NOMO-1 treated with DMSO at 0.1 percent for 48 hours (cell line): ENCODE measurements around the gene KLF11.
A peak's percentile ranks its signal among the peaks of the same experiment; 100 is the strongest.

Experiments
- DNase-seq: peaks from one replicate; lab custom pipeline; 2025; ENCODE audit not compliant: unreplicated experiment; lab: John Stamatoyannopoulos, UW

The KLF11 gene

DNA sequence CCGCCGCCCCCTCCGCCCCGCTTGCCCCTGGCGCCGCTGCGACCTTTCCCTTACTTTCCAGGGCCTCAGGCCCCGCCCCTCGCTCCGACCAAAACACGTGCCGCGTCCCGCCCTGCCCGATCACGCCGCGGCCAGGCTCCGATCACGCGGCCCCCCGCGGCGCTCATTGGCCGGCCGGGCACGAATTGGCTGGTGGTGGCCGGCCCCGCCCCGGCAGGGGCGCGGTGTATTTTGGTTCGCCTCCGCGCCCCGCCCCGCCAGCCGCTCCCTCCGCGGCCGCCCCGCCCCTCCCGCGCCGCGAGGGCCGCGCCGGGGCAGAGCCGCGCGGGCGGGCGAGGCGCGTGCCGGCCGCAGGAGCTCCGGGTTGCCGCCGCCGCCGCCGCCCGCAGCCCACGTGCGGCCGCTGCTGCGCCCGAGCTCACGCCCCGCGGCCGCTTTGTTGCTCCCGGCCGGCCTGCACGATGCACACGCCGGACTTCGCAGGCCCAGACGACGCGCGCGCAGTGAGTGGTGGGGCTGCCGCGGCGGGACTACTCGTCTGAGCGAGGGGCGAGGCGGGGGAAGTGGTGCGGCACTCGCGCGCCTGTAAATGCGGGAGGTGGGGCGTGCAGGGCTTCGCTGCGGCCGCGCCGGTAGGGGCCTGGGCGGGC lies at the start of gene KLF11:
KLF11 (plus strand) TSS at position 295 of the 650 bp plus-strand sequence; CDS start at position 462, 167 bp downstream.
- peak; percentile 92 for DNase-seq

DNA sequence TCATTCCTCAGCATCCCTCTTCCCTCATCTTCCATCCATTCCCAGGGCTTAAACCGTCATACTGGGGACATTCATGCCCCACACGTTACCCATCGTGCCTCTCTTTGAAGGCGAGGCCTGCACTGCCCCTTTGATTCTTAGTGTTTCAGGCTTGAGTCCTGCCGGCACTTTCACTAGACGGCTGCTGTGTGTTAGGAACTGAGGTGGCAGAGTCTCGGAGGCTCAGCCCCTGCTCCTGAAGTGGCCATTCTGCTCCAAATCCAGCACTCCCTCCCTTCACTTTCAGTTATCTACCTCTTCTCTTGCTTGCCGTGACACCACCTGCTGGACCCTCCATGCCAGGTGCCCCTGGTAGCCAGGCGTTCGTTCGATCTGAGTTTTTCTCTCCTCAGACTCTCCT lies 48.9 kb upstream of the KLF11 start:
- no peak for DNase-seq

- no peak for DNase-seq
Measured at GRCh38 chr2:9995059-9995458, 48.3 kb upstream of the KLF11 start.

GRCh38 chr2:9996321-9996720 lies 47.0 kb upstream of the KLF11 start:
- DNase-seq, result no peak

DNA sequence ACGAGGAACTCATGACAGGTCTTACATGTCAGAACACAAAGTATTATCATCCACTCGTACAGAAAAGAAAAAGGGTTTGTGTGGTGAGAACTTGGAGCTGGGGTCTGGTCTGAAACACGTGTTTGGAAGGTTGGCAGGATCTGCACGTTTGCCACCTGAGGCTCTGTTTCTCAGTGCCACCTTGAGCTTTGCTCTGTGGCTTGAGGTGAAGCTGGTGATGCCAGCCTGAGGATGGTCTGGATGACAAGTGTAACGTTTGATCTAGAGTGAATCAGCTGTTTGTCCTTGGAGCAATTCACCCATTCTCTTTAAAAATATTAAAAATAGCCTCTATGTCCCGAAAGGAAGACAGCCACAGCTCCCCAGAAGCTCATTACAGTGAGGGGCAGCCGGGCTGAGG lies 45.4 kb upstream of the KLF11 start:
- DNase-seq, result no peak

DNA sequence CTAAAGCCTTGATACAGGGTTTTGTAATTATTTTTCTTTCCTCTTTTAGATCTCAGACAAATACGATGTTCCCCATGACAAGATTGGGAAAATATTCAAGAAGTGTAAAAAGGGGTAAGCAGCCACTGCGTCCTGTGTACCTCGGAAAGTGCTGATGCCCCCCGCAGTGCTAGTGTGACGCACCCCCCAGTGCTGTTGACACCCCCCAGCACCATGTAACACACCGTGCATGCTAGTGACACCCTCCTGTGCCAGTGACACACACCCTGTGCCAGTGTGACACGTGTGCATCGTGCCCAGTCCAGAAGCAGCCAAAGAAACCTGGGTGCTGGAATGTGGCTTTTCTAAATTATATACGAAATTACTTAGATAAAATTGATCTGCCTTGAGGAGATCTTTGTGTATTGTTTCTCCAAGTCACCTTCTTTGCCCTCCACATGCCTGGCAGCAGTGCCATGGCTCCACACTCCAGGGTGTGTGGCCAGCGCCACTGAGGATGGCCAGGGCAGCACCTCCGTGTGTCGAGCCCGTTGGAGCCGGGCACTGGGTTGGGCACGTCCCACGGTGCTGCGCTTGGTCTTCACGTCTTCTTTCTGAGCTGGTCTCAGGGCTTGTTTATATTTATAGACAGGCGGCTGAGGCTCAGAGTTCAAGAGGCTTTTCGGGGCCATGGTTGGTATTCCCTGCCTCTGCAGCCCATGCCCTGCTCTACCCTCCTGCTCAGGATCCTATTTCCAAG lies 44.3 kb upstream of the KLF11 start:
- DNase-seq, result no peak

DNA sequence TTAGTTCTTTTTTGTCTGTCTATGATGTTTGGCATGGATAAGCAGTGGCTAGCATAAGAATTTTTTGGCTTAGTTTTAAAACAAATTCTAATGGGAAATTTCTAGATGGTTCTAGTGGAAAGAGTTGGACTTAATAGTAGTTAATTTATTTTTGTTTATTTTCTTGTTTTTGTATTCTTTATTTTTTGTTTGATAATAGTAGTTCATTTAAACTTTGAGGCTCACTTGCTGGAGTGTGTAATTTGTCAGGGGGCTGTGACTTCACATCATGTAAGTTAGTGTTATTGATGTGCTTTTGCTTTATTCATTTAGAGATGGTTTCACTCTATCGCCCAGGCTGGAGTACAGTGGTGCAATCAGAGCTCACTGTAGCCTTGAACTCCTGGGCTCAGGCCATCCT lies 43.7 kb upstream of the KLF11 start:
- no peak for DNase-seq

DNA sequence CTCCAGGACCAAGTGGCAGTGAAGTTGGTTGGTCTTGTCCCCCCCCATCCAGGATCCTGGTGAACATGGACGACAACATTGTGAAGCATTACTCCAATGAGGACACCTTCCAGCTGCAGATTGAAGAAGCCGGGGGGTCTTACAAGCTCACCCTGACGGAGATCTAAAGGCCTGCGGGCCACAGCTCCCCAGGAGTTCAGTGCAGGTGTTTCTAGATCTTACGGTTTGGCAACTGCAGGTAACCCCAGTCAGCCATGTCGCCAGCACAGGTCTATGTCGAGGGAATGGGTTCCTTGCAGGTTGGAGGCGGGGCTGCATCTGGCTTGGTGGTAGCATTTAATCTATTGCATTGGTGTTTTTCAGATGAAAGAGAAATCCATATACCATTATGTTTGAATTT lies 42.8 kb upstream of the KLF11 start:
- no peak for DNase-seq

DNA sequence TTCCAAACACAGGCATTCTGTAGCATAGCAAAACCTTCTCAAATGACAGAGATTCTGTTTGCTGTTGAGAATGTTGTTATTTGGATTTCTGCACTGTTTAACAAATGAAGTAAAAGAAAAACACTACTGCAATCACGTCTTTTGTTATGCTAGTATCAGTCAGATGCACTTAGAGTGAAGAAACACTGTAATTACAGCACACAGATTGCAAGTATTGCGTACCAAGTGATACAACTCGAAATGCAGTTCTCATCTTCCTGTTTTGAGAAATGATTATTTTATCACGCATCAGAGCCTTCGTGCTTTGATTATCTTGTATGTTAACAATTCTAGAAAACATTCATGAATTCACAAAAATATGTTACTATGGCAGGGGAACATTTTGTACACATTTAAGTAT lies 41.8 kb upstream of the KLF11 start:
- peak; percentile 74 for DNase-seq

GRCh38 chr2:10002109-10002508 lies 41.2 kb upstream of the KLF11 start:
- DNase-seq, result peak; percentile 47

GRCh38 chr2:10002681-10003080 lies 40.7 kb upstream of the KLF11 start:
- DNase-seq, result no peak

GRCh38 chr2:10003206-10004125 lies 39.9 kb upstream of the KLF11 start:
- DNase-seq, result no peak

GRCh38 chr2:10004401-10004800 lies 38.9 kb upstream of the KLF11 start:
- DNase-seq, result no peak

GRCh38 chr2:10004836-10005235 lies 38.5 kb upstream of the KLF11 start:
- no peak for DNase-seq

DNA sequence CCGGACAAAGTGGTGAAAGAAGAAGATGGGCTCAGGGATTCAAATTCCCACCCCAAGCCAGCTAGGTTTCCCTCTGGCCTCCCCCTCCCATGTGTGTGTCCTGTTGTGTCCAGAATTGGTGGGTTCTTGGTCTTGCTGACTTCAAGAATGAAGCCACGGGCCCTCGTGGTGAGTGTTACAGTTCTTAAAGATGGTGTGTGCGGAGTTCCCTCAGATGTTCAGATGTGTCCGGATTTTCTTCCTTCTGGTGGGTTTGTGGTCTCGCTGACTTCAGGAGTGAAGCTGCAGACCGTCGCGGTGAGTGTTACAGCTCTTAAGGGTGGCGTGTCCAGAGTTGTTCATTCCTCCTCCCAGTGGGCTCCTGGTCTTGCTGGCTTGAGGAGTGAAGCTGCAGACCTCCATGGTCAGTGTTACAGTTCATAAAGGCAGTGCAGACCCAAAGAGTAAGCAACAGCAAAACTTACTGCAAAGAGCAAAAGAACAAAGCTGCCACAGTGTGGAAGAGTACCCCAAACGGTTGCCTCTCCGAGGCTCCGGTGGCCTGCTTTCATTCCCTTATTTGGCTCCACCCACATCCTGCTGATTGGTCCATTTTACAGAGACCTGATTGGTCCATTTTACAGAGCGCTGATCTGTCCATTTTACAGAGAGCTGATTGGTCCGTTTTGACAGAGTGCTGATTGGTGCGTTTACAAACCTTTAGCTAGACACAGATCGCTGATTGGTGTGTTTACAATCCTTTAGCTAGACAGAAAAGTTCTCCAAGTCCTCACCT lies 37.7 kb upstream of the KLF11 start:
- DNase-seq, result no peak

GRCh38 chr2:10006236-10007161 lies 36.9 kb upstream of the KLF11 start:
- DNase-seq, result no peak

DNA sequence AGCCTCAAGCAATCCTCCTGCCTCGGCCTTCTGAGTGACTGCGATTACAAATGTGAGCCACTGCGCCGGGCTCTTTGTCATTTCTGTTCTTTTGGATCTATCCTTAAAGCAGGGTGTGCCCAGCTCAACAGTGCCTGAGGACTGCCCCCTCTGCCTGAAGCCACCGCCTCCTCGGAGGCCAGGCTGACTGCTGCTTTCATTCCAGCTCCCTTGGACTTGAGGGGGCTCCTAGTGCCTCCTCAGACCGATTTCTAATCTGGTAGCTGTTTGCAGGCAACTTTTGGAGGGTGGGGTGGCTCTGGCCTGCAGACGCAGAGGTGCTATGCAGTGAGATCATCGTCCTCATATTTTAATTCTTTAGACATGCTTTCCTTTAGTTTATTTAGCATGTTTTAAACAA lies 35.9 kb upstream of the KLF11 start:
- DNase-seq, result no peak

DNA sequence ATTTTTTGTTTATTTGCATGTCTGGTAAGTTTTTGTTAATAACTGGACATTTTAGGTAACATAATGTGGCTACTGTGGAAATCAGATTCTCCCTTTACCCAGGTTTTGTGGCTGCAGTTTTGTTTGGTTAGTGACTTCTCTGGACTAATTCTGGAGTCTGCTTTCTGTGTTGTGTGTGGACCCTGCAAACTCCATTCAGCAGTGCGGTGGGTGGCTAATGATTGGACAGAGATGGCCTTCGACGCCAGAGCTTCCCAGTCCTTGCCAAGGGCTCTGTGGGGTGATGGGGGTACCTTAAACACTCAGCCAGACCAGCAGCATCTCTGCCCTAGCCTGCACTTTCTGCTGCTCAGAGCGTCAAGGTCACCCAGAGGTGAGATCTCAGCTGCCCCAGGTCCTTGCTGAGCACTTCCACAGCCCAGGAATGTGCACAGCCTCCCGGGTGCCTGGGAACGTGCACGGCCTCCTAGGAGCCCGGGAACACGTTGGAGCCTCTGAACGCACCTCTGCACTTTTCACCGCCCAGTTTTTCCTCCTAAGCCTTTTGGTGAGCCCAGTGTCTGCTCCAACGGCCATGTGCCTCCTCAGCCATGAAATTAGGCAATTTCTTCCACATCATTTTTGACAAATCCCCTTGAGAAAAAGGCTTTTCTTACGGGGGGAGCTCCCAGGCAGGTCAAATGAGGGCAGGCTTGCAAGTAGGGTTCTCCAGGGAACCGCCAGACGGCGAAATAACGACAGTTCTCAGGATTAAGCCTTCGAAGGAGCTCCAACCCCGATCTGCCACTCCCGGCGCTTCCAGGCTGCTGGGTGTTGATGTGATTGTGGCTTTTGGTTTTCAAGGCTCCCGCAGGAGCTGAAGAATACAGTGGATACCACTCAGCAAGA lies 35.2 kb upstream of the KLF11 start:
- DNase-seq, result no peak

- no peak for DNase-seq
Measured at GRCh38 chr2:10008809-10009176, 34.6 kb upstream of the KLF11 start.
